Measurements from ENCODE around the gene HES6.
A peak's percentile ranks its signal among the peaks of the same experiment; 100 is the strongest.

The HES6 gene

GRCh38 chr2:238231251-238231793 lies 8.5 kb downstream of the HES6 start:
- DNase-seq: peak; percentile 71

GRCh38 chr2:238230699-238231098 lies 9.1 kb downstream of the HES6 start:
- DNase-seq: no peak

GRCh38 chr2:238228700-238229099 lies 11.1 kb downstream of the HES6 start:
- no peak for DNase-seq

- DNase-seq: no peak
Measured at GRCh38 chr2:238227587-238228032, 12.2 kb downstream of the HES6 start.

- no peak for DNase-seq
Measured at GRCh38 chr2:238226698-238227586, 12.9 kb downstream of the HES6 start.

DNA sequence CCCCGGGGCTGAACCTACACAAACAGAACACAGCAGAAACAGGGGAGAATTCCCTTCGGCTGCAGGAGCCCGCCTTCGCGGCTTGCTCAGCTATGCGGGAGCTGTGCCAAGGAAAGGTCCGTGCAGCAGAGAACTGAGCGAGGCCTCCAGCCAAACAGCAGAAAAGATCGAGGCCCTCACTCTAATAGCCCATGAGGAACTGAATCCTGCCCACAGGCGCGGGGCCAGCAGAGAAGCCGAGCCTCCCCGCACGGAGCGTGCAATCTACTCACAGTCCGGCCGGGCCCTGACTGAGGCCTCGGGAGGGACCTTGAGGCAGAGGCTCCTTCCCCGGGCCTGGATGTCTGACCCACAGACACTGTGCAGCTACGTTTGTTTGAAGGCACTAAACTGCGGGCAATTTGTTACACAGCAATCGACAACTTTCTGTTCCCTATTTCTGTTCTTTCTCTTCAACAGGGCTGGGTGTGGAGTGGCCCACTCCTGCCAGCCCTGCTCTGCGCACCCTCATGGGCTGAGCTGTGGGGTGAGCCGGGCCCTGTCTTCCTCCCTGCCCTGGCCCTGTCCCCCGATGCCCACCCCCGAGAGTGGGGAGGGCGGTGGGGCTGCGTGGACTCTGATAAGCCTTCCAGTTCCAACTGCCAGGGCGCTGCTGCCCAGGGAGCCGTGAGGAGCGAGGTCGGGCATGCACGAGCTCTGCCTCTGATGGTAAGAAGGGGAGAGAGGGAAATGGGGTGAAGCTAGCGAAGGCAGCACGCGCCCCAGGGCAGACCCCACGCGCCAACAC lies 13.7 kb downstream of the HES6 start:
- no peak for DNase-seq

DNA sequence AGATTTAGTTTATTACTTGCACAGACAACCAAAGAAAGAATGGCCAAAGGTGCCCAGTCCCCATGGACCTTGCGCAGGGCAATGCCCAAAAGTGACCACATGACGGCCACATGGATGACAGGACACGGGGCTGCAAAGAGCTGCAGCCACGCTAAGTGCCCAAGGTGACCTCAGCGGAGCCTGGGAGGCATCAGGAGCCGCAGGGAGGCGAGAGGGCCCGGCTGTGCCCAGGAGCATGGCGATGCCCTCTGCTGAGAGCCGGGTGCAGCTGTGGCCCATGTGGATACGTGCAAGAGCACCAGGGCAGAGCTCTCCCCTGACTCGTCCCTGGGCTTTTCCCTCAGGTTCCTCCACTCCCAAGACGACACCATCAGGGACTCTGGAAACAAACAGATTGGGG lies 14.7 kb downstream of the HES6 start:
- DNase-seq: no peak

- no peak for DNase-seq
Measured at GRCh38 chr2:238224356-238225035, 15.3 kb downstream of the HES6 start.

DNA sequence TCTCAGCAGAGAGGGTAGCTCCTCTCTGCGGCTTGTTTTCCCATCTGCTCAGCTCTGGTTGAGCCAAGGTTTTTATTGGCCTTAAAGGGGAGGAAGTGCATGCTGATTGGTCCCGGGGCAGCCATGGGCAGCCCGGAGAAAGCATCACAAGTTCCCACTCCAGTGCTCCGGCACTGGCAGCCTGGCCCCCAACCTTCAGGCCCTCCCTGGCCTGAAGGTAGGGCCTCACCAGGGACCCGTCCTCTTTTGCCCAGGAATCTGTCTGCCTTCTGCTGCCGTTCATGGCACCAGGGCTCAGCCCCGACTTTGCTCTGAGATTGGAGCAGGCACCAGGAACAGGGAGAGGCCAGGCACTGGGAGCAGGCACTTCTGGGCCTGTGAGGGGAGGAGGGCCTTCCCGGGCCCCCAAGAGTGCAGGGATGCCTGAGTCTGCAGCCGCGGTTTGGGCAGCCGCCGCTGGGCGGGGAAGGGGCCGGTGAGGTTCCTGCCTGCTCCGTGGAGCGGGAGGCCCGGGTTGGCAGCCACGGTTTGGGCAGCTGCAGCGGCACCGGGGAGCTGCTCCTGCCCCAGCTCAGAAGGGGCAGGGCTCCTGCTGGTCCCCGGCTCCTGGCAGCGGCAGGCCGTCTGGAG lies 18.8 kb downstream of the HES6 start:
- no peak for DNase-seq

- DNase-seq: no peak
Measured at GRCh38 chr2:238220274-238220891, 19.5 kb downstream of the HES6 start.

DNA sequence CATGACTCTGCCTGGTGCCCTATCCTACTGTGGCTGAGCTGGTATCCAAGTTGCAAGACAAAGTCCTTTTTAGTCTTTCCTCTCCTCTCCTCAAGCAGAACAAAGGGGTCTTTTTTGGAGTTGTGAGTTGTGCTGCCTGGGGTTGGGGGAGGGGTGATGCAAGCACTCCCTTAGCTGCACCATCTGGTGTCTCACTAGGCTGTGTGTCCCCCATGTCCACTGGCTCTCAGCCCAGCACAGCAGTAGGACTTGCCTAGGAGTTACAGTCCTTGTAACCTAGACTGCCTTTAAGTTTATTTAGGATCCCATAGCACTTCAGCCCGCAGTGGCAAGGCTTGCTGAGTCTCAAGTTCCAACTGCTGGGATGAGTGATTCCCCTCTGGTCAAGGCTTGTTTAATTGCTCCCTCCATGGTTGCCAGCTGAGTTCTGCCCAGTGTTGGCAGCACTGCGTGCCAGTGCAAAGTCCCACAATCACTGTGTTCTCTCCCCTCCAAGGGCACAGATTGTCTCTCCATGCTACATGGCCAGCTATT lies 23.1 kb downstream of the HES6 start:
- DNase-seq: no peak

GRCh38 chr2:238207006-238207405 lies 32.8 kb downstream of the HES6 start:
- no peak for DNase-seq

GRCh38 chr2:238203973-238204683 lies 35.7 kb downstream of the HES6 start:
- DNase-seq: no peak

DNA sequence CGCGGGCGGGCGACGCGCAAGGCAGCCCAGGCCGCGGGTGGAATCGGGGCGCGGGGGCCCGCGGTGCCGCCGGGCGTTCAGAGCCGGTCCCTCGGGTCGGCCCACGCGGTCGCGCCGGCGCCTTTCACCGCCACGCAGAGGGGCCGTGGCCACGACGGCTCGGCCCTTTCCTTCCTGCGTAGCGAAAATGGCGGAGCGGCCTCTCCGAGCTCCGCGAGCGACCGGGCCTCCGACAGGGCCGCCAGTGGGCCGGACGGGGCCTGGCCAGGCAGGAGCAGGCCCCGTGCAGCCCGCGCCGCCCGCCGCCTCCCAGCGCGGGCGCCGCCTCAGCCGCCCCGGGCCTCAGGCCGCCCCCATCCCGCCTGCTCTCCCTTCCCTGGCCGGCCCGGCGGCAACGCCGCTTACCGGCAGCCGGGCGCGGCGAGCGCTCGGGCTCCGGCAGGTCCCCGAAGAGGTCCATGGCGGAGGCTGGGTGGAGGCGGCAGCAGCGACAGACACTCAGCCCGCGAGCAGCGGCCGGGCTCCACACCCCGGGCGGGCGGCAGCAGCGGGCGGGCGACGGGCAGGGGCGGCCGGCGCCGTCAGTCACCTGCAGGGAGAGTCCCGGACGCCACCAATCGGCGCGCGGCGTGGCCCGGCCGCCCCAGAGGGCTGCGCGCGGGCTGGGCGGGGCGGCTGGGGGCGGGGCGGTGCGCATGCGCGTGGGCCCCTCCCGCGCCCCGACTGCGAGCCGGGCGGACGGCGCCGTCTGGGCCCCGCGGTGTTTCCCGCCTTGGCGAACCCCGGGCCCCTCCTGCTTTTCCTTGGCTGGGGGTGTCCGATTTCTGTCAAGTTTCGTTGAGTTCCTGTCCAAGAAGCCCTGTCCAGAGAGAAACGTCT lies 36.5 kb downstream of the HES6 start, which contains the start of gene ILKAP:
Gene ILKAP, minus strand, starts transcription at position 602 of the 879 bp plus-strand sequence. Its CDS starts 142 bp downstream, at position 460.
- DNase-seq: peak; percentile 91

- no peak for DNase-seq
Measured at GRCh38 chr2:238202326-238203093, 37.3 kb downstream of the HES6 start.

DNA sequence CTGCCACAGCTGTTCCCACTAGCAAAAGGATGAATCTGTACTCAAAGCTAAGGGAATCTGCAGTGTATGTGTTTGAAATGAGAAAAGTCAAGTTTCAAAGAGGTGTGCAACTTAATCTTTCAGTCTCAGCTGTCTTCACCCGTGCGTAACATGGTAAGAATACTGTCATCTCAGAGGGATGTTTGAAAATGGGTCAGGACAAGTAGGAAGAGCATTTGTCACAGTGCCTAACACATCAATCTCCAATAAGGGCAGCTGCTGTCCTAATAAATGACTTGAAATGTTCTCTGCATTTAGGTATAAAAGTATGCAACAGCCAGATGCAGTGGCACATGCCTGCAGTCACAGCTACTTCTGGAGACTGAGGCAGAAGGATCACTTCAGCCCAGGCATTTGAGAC lies 49.4 kb downstream of the HES6 start:
- no peak for DNase-seq
